Activated CD4-positive, alpha-beta T cell treated with anti-CD3 and anti-CD28 coated beads, Interleukin-2, amount 10 ng/mL, durations not matched to agents 24 days and 14 days (primary cell): ENCODE data around the gene STOM. TPM values are rescaled to one million over a fixed set of nuclear protein-coding genes. Genes with fewer than 3 reads are reported as not detected.
"Not testable (repeated sequence)": the region's sequence is repeated elsewhere in the genome, so short reads cannot be mapped to it uniquely, and the experiment has no call there.

Experiments used
- DNase-seq: peaks from one replicate; pipeline ENCODE4 v3.0.0; 2022
- H3K27ac Mint-ChIP-seq: one replicate; pipeline ENCODE4 v1.8.0; 2022; ENCODE audit warnings: mild to moderate bottlenecking, mixed read lengths
- H3K27me3 Mint-ChIP-seq: one replicate; pipeline ENCODE4 v1.8.0; 2022; ENCODE audit warnings: mixed read lengths
- H3K36me3 Mint-ChIP-seq: one replicate; pipeline ENCODE4 v1.8.0; 2022; ENCODE audit warnings: low read depth, mild to moderate bottlenecking, mixed read lengths
- H3K4me1 Mint-ChIP-seq: one replicate; pipeline ENCODE4 v1.8.0; 2021; ENCODE audit warnings: mixed read lengths
- H3K4me3 Mint-ChIP-seq: one replicate; pipeline ENCODE4 v1.8.0; 2022; ENCODE audit warnings: mild to moderate bottlenecking, moderate library complexity, mixed read lengths
- H3K9me3 Mint-ChIP-seq: one replicate; pipeline ENCODE4 v1.8.0; 2021; ENCODE audit warnings: mixed read lengths
- intact Hi-C: fragments of 100-400 bp; cut with micrococcal nuclease; formaldehyde crosslinking; loops from one replicate; pipeline ENCODE4 v1.15.1; 2023
- total RNA-seq: library from RNA; stranded (reverse); gene quantifications from 2 replicates; pipeline ENCODE4 v1.2.3, GENCODE V29; 2022

STOM gene, protein sequence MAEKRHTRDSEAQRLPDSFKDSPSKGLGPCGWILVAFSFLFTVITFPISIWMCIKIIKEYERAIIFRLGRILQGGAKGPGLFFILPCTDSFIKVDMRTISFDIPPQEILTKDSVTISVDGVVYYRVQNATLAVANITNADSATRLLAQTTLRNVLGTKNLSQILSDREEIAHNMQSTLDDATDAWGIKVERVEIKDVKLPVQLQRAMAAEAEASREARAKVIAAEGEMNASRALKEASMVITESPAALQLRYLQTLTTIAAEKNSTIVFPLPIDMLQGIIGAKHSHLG
- total RNA-seq: 48.3 and 50.3 TPM in 2 replicates

DNA sequence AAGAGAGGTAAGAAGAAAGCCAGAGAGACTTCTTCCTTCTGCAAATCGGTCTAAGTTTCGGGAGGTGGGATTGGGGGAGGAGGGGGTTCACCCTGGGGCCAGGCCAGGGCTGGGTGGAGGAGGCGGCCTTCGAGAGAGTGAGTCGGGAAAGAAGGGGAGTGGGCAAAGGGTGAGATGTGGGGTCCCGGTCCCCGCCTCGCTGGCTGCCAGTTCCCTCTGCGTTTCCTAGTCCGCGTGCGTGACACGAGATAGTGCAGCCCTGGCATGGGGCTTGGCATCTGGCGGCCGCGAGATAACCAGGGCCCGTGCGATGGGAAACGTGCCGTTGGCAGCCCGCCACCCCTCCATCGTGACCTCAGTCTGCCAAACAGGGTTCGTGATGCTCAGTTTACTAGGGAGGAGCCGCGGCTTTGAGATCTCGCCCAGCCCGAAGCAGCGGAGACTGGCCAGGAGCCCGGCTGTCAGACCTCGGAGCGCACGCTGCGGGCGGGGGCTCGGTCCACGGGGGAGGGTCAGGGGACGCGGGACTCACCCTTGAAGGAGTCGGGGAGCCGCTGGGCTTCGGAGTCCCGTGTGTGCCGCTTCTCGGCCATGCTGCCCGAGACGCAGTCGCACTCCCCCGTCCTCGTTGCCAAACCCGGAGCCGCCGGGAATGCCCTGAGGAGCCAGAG lies at the start of gene STOM:
Gene STOM (minus strand): TSS at position 656 of the 671 bp plus-strand sequence. CDS start 63 bp downstream, at position 593.
- H3K4me1 Mint-ChIP-seq: peaks cover 43% of the 10 kb centered on the region
- H3K4me3 Mint-ChIP-seq: peak within 1 kb of the TSS; percentile 84
- intact Hi-C loops: loop anchor here (1.0 kb wide), 3 partner anchors 16 to 167 kb away; no protein-coding TSS in a partner anchor
- no peaks in the 10 kb centered on the region for H3K27me3 Mint-ChIP-seq
- H3K27ac Mint-ChIP-seq: peak within 1 kb of the TSS; percentile 92
- no peak for DNase-seq
- no peaks in the 10 kb centered on the region for H3K9me3 Mint-ChIP-seq
- H3K36me3 Mint-ChIP-seq: peaks cover 24% of the 10 kb centered on the region

DNA sequence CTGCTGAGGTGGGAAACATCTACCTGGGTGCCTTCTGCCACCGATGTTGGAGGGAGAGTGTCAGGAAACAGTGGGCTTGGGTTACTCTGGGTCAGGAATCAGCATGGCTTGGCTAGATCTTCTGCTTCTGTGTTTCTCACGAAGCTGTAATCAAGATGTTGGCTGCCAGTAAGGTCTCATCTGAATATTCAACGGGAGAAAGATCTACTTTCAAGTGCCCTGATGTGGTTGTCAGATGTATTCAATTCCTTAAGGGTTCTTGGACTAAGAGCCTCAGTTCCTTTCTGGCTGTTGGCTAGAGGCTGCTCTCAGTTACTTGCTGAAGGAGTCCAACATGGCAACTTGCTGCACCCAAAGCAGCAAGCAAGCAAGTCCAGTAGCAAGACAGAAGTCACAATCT lies 41.9 kb upstream of the STOM start:
- intact Hi-C loops: no loop called here
- Mint-ChIP-seq H3K9me3 (peaks cover 4% of the 10 kb centered on the region), H3K27me3 (peaks cover 11% of the 10 kb centered on the region), H3K27ac (no peak overlapping the region), H3K4me3 (no peak overlapping the region), H3K36me3 (no peaks in the 10 kb centered on the region), H3K4me1 (no peaks in the 10 kb centered on the region)
- no peak for DNase-seq

DNA sequence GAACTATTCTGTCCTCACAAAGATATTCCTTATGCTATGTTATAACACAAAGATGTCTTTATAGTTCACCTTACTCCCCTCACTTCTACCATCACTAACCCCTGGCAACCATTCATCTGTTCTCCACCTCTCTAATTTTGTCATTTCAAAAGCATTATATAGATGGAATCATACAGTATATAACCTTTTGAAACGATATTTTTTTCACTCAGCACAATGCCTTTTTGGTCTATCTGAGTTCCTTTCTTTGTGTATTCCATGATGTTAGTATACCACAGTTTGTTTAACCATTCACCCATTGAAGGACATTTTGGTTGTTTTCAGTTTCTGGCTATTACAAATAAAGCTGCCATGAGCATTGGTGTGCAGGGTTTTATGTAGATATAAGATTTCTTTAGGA lies 35.8 kb upstream of the STOM start:
- no peak overlapping the region for H3K4me3 Mint-ChIP-seq
- intact Hi-C loops: no loop called here
- H3K27ac Mint-ChIP-seq: no peak overlapping the region
- DNase-seq: no peak
- peaks cover 23% of the 10 kb centered on the region for H3K27me3 Mint-ChIP-seq
- no peaks in the 10 kb centered on the region for H3K36me3 Mint-ChIP-seq
- H3K4me1 Mint-ChIP-seq: no peaks in the 10 kb centered on the region
- peaks cover 4% of the 10 kb centered on the region for H3K9me3 Mint-ChIP-seq

DNA sequence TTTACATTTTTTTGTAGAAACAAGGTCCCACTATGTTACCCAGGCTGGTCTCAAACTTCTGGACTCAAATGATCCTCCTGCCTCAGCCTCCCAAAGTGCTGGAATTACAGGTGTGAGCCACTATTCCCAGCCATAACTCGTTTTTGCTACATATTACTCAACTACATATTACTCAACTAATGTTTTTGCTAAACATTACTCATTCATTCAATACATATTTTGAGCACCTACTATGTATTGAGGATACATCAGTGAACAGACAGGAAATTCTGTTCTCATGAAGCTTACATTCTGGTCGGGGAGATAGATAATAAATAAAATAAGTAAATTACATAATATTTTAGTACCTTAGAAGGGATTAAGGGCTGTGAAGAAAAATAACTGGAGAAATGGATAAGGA lies 34.9 kb upstream of the STOM start:
- no peaks in the 10 kb centered on the region for H3K4me1 Mint-ChIP-seq
- H3K36me3 Mint-ChIP-seq: no peaks in the 10 kb centered on the region
- no peak overlapping the region for H3K4me3 Mint-ChIP-seq
- H3K27me3 Mint-ChIP-seq: peaks cover 23% of the 10 kb centered on the region
- no peak for DNase-seq
- intact Hi-C loops: no loop called here
- H3K9me3 Mint-ChIP-seq: peaks cover 4% of the 10 kb centered on the region
- H3K27ac Mint-ChIP-seq: no peak overlapping the region

DNA sequence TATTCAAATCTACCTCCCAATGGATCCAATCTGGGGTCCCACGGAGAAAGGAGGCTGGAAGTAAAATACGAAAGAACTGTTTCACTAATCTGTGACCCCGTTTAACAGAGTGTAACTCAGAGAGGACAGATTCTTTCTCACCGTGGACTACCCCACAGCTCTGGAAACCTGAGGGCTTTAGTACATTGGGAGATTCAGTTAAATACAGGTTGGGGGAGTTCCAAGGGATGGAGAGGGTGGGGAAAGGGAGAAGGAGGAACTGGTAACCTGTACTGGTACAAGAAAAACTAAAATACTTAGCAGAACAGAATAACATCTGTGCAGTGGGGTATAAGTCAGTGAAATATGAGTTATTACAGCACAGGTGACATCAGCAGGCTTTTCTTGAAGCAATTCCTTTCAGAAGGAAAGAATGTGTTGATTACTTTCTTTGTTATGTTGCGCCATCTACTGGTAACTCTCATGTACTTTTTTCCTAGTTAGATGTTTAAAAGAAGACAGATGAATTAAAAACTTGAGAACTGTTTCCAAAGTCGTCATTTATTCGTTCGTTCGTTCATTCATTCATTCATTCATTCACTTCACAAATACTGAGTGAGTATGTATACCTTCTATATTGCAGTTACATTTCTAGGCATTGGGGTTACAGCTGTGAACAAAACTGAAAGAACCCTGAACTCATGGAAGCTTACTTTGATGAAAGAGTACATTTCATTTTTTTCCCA lies 30.0 kb upstream of the STOM start:
- Mint-ChIP-seq H3K36me3 (no peaks in the 10 kb centered on the region), H3K27ac (no peak overlapping the region), H3K9me3 (peaks cover under 1% of the 10 kb centered on the region), H3K27me3 (peaks cover 18% of the 10 kb centered on the region), H3K4me3 (no peak overlapping the region), H3K4me1 (no peaks in the 10 kb centered on the region)
- peak; percentile 68 for DNase-seq
- intact Hi-C loops: loop anchor here (1.0 to 2.0 kb wide), 3 partner anchors 80 to 187 kb away; no protein-coding TSS in a partner anchor

DNA sequence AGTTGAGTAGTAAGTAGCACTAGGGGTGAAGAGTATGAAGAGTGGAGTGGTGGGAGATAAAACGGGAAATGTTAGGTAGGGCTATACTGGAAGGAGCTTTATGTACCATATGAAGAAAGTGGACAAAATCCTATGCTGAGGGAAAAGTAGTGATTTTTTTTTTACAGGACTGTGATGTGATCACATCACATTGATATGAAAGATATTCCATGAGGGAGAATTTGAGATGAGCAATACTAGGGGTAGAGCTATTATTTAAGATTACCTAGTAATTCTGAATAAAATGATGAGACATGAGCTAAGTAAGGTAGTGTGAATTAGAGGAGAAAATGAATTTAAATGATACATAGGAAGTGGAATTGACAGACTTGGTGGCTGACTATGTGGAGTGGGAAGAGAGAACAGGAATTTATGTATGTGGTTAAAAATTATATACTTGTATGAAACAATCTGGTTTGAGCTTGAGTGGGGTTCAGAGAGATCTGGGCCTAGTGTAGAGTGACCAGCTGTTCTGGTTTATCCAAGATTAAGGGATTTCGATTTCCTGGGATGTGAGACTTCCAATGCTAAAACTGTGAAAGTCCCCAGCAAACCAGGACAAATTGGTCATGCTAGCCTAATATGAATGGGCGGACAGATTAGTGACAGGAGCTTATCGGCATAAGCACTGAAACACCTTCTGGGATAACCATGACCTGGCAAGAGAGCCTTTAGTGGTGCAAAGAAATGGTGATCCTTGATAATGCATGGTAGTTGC lies 29.3 kb upstream of the STOM start:
- no peak for DNase-seq
- no peak overlapping the region for H3K4me3 Mint-ChIP-seq
- peaks cover 18% of the 10 kb centered on the region for H3K27me3 Mint-ChIP-seq
- H3K9me3 Mint-ChIP-seq: peaks cover 5% of the 10 kb centered on the region
- no peaks in the 10 kb centered on the region for H3K36me3 Mint-ChIP-seq
- no peak overlapping the region for H3K27ac Mint-ChIP-seq
- intact Hi-C loops: no loop called here
- H3K4me1 Mint-ChIP-seq: peaks cover 4% of the 10 kb centered on the region

DNA sequence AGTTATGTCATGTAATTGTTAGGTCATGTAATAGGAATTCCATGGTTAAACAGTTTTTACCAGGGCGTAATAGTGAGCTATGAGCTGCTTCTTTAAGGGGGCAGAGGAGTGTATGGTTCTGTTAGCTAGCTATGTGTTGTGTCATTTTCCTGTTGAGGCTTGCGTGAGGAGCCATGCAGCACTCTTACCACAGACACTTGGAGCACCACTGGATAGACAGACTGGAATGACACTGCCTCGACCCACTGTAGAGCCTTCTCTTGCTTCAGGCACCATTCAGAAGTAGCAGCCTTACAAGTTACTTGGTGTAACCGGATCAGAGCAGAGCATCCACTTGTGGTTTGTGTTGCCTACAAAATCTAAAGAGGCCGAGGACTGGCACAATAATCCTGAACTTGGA lies 28.3 kb upstream of the STOM start:
- Mint-ChIP-seq H3K4me1 (peaks cover 8% of the 10 kb centered on the region), H3K4me3 (no peak overlapping the region), H3K9me3 (peaks cover 8% of the 10 kb centered on the region), H3K36me3 (no peaks in the 10 kb centered on the region), H3K27me3 (peaks cover 18% of the 10 kb centered on the region), H3K27ac (no peak overlapping the region)
- DNase-seq: no peak
- intact Hi-C loops: no loop called here

DNA sequence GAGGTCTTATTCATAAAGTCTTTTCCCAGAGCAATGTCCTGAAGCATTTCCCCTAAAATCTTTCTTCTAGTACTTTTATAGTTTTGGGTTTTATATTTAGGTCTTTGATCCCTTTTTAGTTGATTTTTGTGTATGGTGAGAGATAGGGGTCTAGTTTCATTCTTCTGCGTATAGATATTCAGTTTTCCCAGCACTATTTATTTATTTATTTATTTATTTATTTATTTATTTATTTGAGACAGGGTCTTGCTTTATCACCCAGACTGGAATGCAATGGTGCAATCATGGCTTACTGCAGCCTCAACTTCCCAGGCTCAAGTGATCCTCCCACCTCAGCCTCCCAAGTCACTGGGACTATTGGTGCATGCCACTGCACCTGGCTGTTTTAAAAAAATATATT lies 27.2 kb upstream of the STOM start:
- peaks cover 19% of the 10 kb centered on the region for H3K4me1 Mint-ChIP-seq
- H3K9me3 Mint-ChIP-seq, H3K27me3 Mint-ChIP-seq, DNase-seq, H3K36me3 Mint-ChIP-seq, H3K27ac Mint-ChIP-seq, intact Hi-C loops, H3K4me3 Mint-ChIP-seq: not testable (repeated sequence)

DNA sequence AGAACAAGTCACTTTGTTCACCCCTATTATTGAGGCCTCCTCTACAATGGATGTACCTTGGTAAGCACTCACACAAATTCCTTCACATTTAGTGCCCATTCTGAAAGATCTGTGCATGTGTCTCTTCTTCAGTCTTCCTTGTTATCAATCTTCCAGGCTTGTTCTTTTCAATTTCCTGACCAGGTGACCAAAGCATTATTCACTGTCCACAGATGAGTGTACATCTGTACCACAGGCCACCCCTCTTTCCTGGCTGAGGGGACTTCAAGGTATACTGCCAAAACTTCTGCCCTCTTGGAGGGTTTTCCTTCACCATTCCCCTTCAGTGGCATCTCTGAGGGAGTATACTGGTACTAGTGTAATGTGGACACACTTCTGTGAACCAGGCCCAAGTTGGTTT lies 25.5 kb upstream of the STOM start:
- peaks cover 9% of the 10 kb centered on the region for H3K9me3 Mint-ChIP-seq
- no peaks in the 10 kb centered on the region for H3K27me3 Mint-ChIP-seq
- H3K36me3 Mint-ChIP-seq: no peaks in the 10 kb centered on the region

DNA sequence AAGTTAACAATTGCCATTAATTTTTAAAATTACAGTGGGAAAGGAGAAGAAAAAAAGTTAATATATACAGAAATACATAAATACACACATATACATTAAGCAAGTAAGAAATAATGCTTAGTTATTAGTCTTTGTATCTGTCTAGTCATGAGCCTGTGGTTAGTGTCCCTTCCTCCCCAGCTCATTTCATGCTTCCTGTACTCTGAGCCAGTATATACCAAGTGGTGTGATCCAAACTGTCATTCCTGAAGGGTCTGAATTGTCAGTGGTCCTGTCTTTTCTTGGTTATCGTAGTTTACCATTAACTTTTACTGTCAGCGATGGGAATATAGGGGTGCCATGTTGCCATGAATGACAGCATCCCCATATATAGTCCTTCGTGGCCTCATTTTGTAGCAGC lies 24.2 kb upstream of the STOM start:
- no peak for DNase-seq
- H3K4me3 Mint-ChIP-seq: no peak overlapping the region
- intact Hi-C loops: no loop called here
- H3K4me1 Mint-ChIP-seq: peaks cover 20% of the 10 kb centered on the region
- H3K27me3 Mint-ChIP-seq: no peaks in the 10 kb centered on the region
- no peak overlapping the region for H3K27ac Mint-ChIP-seq
- H3K36me3 Mint-ChIP-seq: no peaks in the 10 kb centered on the region
- peaks cover 9% of the 10 kb centered on the region for H3K9me3 Mint-ChIP-seq

More for the DNA sequence above, 25.5 kb upstream of the STOM start:
- DNase-seq: no peak
- intact Hi-C loops: no loop called here
- Mint-ChIP-seq H3K27ac (no peak overlapping the region), H3K4me3 (no peak overlapping the region), H3K4me1 (peaks cover 20% of the 10 kb centered on the region)

DNA sequence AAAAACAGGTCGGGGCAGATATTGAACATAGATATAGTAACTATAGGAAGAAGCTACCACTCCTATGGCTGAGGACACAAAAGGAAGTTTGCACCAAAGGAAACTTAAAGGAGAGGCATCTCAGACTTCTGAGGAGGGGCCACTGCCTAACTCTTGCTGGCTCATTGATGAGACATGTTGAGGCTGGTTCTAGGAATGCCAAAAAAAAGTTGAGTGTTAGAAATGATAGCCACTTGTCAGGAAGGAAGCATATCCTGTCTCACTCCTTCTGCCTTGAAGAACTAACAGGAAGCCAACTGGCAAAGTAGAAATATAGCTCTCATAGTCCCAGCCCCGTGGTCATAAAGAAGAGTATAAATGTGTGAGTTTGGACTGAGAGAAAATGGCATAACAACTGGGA lies 23.3 kb upstream of the STOM start:
- H3K9me3 Mint-ChIP-seq: peaks cover 9% of the 10 kb centered on the region
- peaks cover 20% of the 10 kb centered on the region for H3K4me1 Mint-ChIP-seq
- H3K36me3 Mint-ChIP-seq: no peaks in the 10 kb centered on the region
- peak overlapping the region; percentile 41 for H3K27ac Mint-ChIP-seq
- intact Hi-C loops: no loop called here
- H3K4me3 Mint-ChIP-seq: peak overlapping the region; percentile 6
- H3K27me3 Mint-ChIP-seq: no peaks in the 10 kb centered on the region
- peak; percentile 59 for DNase-seq

DNA sequence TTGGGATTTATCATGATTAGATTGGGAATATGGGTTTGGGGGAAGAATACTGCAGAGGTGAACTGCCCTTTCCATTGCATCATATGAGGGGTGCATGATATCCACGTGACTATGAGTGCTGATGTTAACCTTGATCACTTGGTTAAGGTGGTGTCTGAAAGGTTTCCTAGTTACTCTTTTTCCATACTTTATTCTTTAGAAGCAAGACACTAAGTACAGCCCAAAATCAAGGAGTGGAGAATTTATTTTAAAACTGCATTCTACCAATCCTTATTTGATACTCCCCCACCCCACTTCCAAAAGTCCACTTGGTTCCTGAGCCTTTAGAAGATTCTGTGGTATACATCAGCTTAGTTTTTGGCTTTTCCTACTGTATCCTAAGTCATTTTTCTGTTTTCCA lies 20.3 kb upstream of the STOM start:
- H3K9me3 Mint-ChIP-seq: peaks cover 9% of the 10 kb centered on the region
- no peak overlapping the region for H3K27ac Mint-ChIP-seq
- no peak overlapping the region for H3K4me3 Mint-ChIP-seq
- intact Hi-C loops: no loop called here
- H3K27me3 Mint-ChIP-seq: peaks cover 8% of the 10 kb centered on the region
- H3K36me3 Mint-ChIP-seq: no peaks in the 10 kb centered on the region
- no peak for DNase-seq
- peaks cover 22% of the 10 kb centered on the region for H3K4me1 Mint-ChIP-seq

DNA sequence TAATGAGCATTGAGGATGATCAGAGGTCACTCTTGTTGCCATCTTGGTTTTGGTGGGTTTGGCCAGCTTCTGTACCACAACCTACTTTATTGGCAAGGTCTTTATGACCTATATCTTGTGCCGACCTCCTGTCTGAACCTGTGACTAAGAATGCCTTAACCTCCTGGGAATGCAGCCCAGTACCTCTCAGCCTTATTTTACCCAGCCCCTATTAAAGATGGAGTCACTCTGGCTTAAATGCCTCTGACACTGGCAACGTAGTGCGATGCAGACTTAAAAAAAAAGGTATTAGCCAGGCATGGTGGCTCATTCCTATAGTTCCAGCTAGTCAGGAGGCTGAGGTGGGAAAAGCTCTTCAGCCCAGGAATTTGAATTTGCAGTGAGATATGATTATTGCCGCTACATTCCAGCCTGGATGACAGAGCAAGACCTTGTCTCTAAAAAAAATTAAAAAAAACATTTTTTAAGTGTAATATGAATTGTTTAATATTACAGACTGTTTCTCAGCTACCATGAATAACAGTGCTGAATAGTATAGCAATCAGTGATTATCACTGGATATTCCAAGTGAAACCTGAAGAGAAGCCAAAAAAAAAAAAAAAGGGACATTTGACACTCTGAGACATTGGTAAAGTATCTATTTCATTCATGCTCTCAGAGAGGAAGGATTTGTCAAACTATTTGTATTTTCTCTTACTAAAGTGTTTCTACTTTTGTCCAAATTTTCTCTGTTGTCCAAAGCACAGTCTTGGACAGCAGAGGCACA lies 18.3 kb upstream of the STOM start:
- no peak overlapping the region for H3K27ac Mint-ChIP-seq
- H3K27me3 Mint-ChIP-seq: peaks cover 16% of the 10 kb centered on the region

More for the DNA sequence above, 18.3 kb upstream of the STOM start:
- DNase-seq: no peak
- intact Hi-C loops: no loop called here
- no peak overlapping the region for H3K4me3 Mint-ChIP-seq
- H3K4me1 Mint-ChIP-seq: peaks cover 13% of the 10 kb centered on the region
- H3K9me3 Mint-ChIP-seq: peaks cover 1% of the 10 kb centered on the region
- no peaks in the 10 kb centered on the region for H3K36me3 Mint-ChIP-seq
